Psoas muscle (tissue), 8 donors: ENCODE results near the gene ACOT11. TPM values are rescaled to one million over a fixed set of nuclear protein-coding genes. Genes with fewer than 3 reads are reported as not detected.

ENCODE experiments used
- ATAC-seq, 4 donors: fragments of 200-7000 bp; cut with Tn5 transposase; one replicate each; pipeline ENCODE4 v1.9.1; 2020; ENCODE audit warnings: moderate library complexity in 3 of 4, mild to moderate bottlenecking in 2 of 4
- DNase-seq, 2 donors: peaks; one replicate each; pipeline ENCODE4 v3.0.0-alpha.2; 2020
- H3K27ac ChIP-seq: fragments of 200-600 bp; one replicate; pipeline ENCODE4 v1.8.0; 2022
- H3K27me3 ChIP-seq, 3 donors: fragments of 200-600 bp in 1 of 3; one replicate each; pipeline versions ENCODE4 v1.6.1 to v1.8.0; 2013 to 2022; ENCODE audit warnings: low read length in 2 of 3, mild to moderate bottlenecking in 2 of 3, moderate library complexity in 1 of 3; ENCODE audit not compliant: insufficient read depth in 3 of 3
- H3K36me3 ChIP-seq, 2 donors: fragments of 200-600 bp in 1 of 2; one replicate each; pipeline versions ENCODE4 v1.6.1 to v1.8.0; 2013 to 2022; ENCODE audit warnings: low read depth in 1 of 2, mild to moderate bottlenecking in 1 of 2, moderate library complexity in 1 of 2; ENCODE audit not compliant: insufficient read depth in 1 of 2
- H3K4me1 ChIP-seq: fragments of 200-600 bp; one replicate; pipeline ENCODE4 v1.8.0; 2022
- H3K4me3 ChIP-seq: fragments of 200-600 bp; one replicate; pipeline ENCODE4 v1.8.0; 2022; ENCODE audit warnings: mild to moderate bottlenecking
- H3K9me3 ChIP-seq: fragments of 200-600 bp; one replicate; pipeline ENCODE4 v1.8.0; 2022
- CTCF ChIP-seq: fragments of 200-600 bp; IDR thresholded peaks from one replicate; pipeline ENCODE4 v1.8.0; 2022; ENCODE audit warnings: antibody characterized with exemption
- WGBS, 3 donors: extraction: QIAGEN DNeasy Blood & Tissue Kit; methylation state at CpG; one replicate each; pipeline versions ENCODE4 v1.1.6 to v1.1.7; 2013; 5-methylcytosine and 5-hydroxymethylcytosine counted together
- intact Hi-C, 2 donors: fragments of 100-400 bp; cut with DNase I; formaldehyde crosslinking; loops; one replicate each; pipeline versions ENCODE4 v1.11.0 to v1.14.2; 2022
- polyA plus RNA-seq, 3 donors: library from polyadenylated mRNA; stranded (reverse); fragments of 200-250 nt; gene quantifications; one replicate each; pipeline ENCODE4 v1.2.3, GENCODE V29; 2013
- total RNA-seq, 4 donors: library from RNA; stranded (reverse); fragmentation: NEBNext Ultra II Directional in 2 of 4; extraction: Animal tissue kit (Norgen Biotek cat#: 25700) in 2 of 4; gene quantifications; one replicate each; pipeline versions ENCODE4 v1.2.1 to v1.2.4, GENCODE V29; 2021 to 2023
- donor health status: healthy with polysubstance abuse.
- donor health status: DM: no; HTN: no; CAD: no; lungs with moderate emphysema.
- donor health status: Bipolar disorder and iron deficiency.
- donor health status: healthy.
- donor health status: DM: yes; HTN: yes; CAD: no.
- donor health status: DM: no; HTN: no; CAD: no.
- donor health status: DM: no; HTN: no; CAD: no.
- donor health status: DM: yes; HTN: yes; CAD: no.

ACOT11 gene
- total and polyA plus RNA-seq, 7 donors = 0.82 to 13.9 (median 2.4) TPM

GRCh38 chr1:54575605-54576290, 27.7 kb downstream of the ACOT11 start:
- intact Hi-C loops = no loop called here
- peak overlapping the region; percentile 54 for H3K27ac ChIP-seq
- peaks cover 71% of the 10 kb centered on the region for H3K4me1 ChIP-seq
- ATAC-seq (peak in 2 of 4 donors; percentile 6 to 28), DNase-seq (no peak)
- no peaks in the 10 kb centered on the region for H3K27me3 ChIP-seq
- H3K36me3 ChIP-seq = no peaks in the 10 kb centered on the region
- WGBS, 3 donors = 66 to 74% (median 74%) methylated on average over 8 of the region's 8 CpGs
- TF ChIP-seq CTCF = no peak
- H3K9me3 ChIP-seq = no peaks in the 10 kb centered on the region
- H3K4me3 ChIP-seq = no peak overlapping the region

GRCh38 chr1:54577612-54578011, 29.6 kb downstream of the ACOT11 start:
- TF ChIP-seq CTCF = no peak
- Histone ChIP-seq H3K27ac (peak overlapping the region; percentile 54), H3K9me3 (no peaks in the 10 kb centered on the region), H3K4me1 (peaks cover 71% of the 10 kb centered on the region), H3K4me3 (no peak overlapping the region), H3K27me3 (no peaks in the 10 kb centered on the region), H3K36me3 (no peaks in the 10 kb centered on the region)
- DNase-seq (peak; percentile 74 to 90), ATAC-seq (peak in 1 of 4 donors; percentile 39)
- WGBS, 3 donors = 24 to 31% (median 27%) methylated on average over 6 of the region's 6 CpGs
- intact Hi-C loops = no loop called here

- Histone ChIP-seq H3K27me3 (no peaks in the 10 kb centered on the region), H3K36me3 (no peaks in the 10 kb centered on the region), H3K27ac (peak overlapping the region; percentile 87), H3K9me3 (no peaks in the 10 kb centered on the region), H3K4me1 (peaks cover 84% of the 10 kb centered on the region), H3K4me3 (no peak overlapping the region)
- no peak for TF ChIP-seq CTCF
- ATAC-seq (no peak), DNase-seq (no peak)
- WGBS, 3 donors = 76 to 80% (median 79%) methylated on average over 4 of the region's 4 CpGs
- intact Hi-C loops = no loop called here
These were observed 31.3 kb downstream of the ACOT11 start for GRCh38 chr1:54579337-54579781.

GRCh38 chr1:54580856-54581550, 33.0 kb downstream of the ACOT11 start:
- ATAC-seq (no peak), DNase-seq (no peak)
- Histone ChIP-seq H3K4me1 (peaks cover 84% of the 10 kb centered on the region), H3K9me3 (no peaks in the 10 kb centered on the region), H3K27me3 (no peaks in the 10 kb centered on the region), H3K27ac (peak overlapping the region; percentile 87), H3K4me3 (no peak overlapping the region), H3K36me3 (no peaks in the 10 kb centered on the region)
- 56 to 67% (median 59%) methylated on average over 11 of the region's 11 CpGs for WGBS, 3 donors
- intact Hi-C loops = loop anchor here (5.0 kb wide), 1 partner anchor 34 kb away; the partner anchor contains the start of gene ACOT11 (in 2 of the 2)
- TF ChIP-seq CTCF = no peak
